SK-N-SH (cell line): ENCODE measurements around the gene AHDC1.
A peak's percentile ranks its signal among the peaks of the same experiment; 100 is the strongest.

Experiments used
- CTCF ChIP-seq: fragments of 200-600 bp; sonication (generic); IDR thresholded peaks from 2 replicates; pipeline ENCODE4 v1.6.1; 2017; ENCODE audit warnings: antibody characterized with exemption, mild to moderate bottlenecking, moderate library complexity
- EZH2phosphoT487 ChIP-seq: fragments of 200-600 bp; sonication (generic); IDR thresholded peaks from 2 replicates; pipeline ENCODE4 v1.6.1; 2017; ENCODE audit warnings: low read depth, mixed run types, mild to moderate bottlenecking, antibody characterized with exemption, moderate library complexity, borderline replicate concordance
- MEF2A ChIP-seq: IDR thresholded peaks from 2 replicates; pipeline ENCODE4 v1.4.0; 2012; ENCODE audit warnings: low read depth, borderline replicate concordance
- POLR2AphosphoS5 ChIP-seq: IDR thresholded peaks from 2 replicates; pipeline ENCODE4 v1.6.1; 2012; ENCODE audit warnings: low read depth, low read length
- REST ChIP-seq: IDR thresholded peaks from 2 replicates; pipeline ENCODE4 v1.6.1; 2012; ENCODE audit warnings: mild to moderate bottlenecking, low read depth, low read length, moderate library complexity
- RXRA ChIP-seq: IDR thresholded peaks from 2 replicates; pipeline ENCODE4 v1.4.0; 2012; ENCODE audit warnings: low read depth, mild to moderate bottlenecking, borderline replicate concordance
- SIN3A ChIP-seq: IDR thresholded peaks from 2 replicates; pipeline ENCODE4 v1.6.1; 2012; ENCODE audit warnings: low read depth, mild to moderate bottlenecking, low read length, moderate library complexity, borderline replicate concordance
- SMC3 ChIP-seq: IDR thresholded peaks from 2 replicates; pipeline ENCODE4 v1.6.1; 2012; ENCODE audit warnings: low read depth, low read length, improper control_type of control experiment
- TAF1 ChIP-seq: IDR thresholded peaks from 2 replicates; pipeline ENCODE4 v1.6.1; 2012; ENCODE audit warnings: low read depth, mild to moderate bottlenecking, low read length, moderate library complexity, borderline replicate concordance
- TCF12 ChIP-seq: IDR thresholded peaks from 2 replicates; pipeline ENCODE4 v1.4.0; 2012
- TEAD4 ChIP-seq: IDR thresholded peaks from 2 replicates; pipeline ENCODE4 v1.4.0; 2012; ENCODE audit warnings: mild to moderate bottlenecking, borderline replicate concordance; ENCODE audit not compliant: insufficient read depth
- YY1 ChIP-seq: IDR thresholded peaks from 2 replicates; pipeline ENCODE4 v1.4.0; 2012; ENCODE audit warnings: low read depth, mild to moderate bottlenecking
- TF ChIP-seq, protein P1 (sequence below): IDR thresholded peaks from 2 replicates; pipeline ENCODE4 v1.4.0; 2012; ENCODE audit warnings: low read depth, borderline replicate concordance

GRCh38 chr1:27574871-27575831, 28.8 kb downstream of the AHDC1 start:
- TF ChIP-seq TEAD4 (peak; percentile 53; the same call in 1 of the 2 replicates), YY1 (no peak), SMC3 (no peak), REST (no peak), CTCF (peak; percentile 55), POLR2AphosphoS5 (no peak), SIN3A (no peak; the same call in 1 of the 2 replicates), MEF2A (no peak), TAF1 (no peak), RXRA (no peak), EZH2phosphoT487 (no peak), TCF12 (peak; percentile 51; the same call in 1 of the 2 replicates)
- TF ChIP-seq, protein P1, sequence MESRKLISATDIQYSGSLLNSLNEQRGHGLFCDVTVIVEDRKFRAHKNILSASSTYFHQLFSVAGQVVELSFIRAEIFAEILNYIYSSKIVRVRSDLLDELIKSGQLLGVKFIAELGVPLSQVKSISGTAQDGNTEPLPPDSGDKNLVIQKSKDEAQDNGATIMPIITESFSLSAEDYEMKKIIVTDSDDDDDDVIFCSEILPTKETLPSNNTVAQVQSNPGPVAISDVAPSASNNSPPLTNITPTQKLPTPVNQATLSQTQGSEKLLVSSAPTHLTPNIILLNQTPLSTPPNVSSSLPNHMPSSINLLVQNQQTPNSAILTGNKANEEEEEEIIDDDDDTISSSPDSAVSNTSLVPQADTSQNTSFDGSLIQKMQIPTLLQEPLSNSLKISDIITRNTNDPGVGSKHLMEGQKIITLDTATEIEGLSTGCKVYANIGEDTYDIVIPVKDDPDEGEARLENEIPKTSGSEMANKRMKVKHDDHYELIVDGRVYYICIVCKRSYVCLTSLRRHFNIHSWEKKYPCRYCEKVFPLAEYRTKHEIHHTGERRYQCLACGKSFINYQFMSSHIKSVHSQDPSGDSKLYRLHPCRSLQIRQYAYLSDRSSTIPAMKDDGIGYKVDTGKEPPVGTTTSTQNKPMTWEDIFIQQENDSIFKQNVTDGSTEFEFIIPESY = no peak
